HL-60 (cell line): ENCODE measurements around the gene SIGLEC12.

Experiments used
- DNase-seq, 2 experiments: peaks; one replicate each; pipeline ENCODE4 v3.0.0-alpha.2; 2010 to 2020; ENCODE audit warnings: low read depth in 1 of 2, low spot score in 1 of 2
- H3K27ac ChIP-seq: fragments of 250-450 bp; sonication (Bioruptor Pico); replicated peaks from 2 replicates; pipeline ENCODE4 v1.5.1; 2020; ENCODE audit warnings: mild to moderate bottlenecking, moderate library complexity
- H3K27me3 ChIP-seq: fragments of 250-450 bp; sonication (Bioruptor Pico); 2 replicates; pipeline ENCODE4 v1.5.1; 2021; ENCODE audit warnings: mild to moderate bottlenecking, moderate library complexity; ENCODE audit not compliant: insufficient read depth, poor library complexity, severe bottlenecking
- H3K4me3 ChIP-seq: replicated peaks from 2 replicates; pipeline ENCODE4 v1.5.1; 2011; ENCODE audit warnings: mild to moderate bottlenecking, control low read depth, low read length; ENCODE audit not compliant: insufficient read depth
- CTCF ChIP-seq: IDR thresholded peaks from one replicate; pipeline ENCODE4 v1.5.1; 2011; ENCODE audit warnings: low read length, control low read depth, inconsistent platforms; ENCODE audit not compliant: insufficient read depth
- GABPA ChIP-seq: IDR thresholded peaks from 2 replicates; pipeline ENCODE4 v1.6.1; 2012; ENCODE audit warnings: low read depth
- POLR2AphosphoS5 ChIP-seq: IDR thresholded peaks from 2 replicates; pipeline ENCODE4 v1.6.1; 2012; ENCODE audit warnings: low read depth
- SPI1 ChIP-seq: IDR thresholded peaks from 2 replicates; pipeline ENCODE4 v1.6.1; 2012; ENCODE audit warnings: low read depth, mild to moderate bottlenecking, borderline replicate concordance
- TF ChIP-seq, protein P1 (sequence below): IDR thresholded peaks from 2 replicates; pipeline ENCODE4 v1.6.1; 2012; ENCODE audit warnings: low read depth; ENCODE audit not compliant: insufficient replicate concordance

The SIGLEC12 gene

DNA sequence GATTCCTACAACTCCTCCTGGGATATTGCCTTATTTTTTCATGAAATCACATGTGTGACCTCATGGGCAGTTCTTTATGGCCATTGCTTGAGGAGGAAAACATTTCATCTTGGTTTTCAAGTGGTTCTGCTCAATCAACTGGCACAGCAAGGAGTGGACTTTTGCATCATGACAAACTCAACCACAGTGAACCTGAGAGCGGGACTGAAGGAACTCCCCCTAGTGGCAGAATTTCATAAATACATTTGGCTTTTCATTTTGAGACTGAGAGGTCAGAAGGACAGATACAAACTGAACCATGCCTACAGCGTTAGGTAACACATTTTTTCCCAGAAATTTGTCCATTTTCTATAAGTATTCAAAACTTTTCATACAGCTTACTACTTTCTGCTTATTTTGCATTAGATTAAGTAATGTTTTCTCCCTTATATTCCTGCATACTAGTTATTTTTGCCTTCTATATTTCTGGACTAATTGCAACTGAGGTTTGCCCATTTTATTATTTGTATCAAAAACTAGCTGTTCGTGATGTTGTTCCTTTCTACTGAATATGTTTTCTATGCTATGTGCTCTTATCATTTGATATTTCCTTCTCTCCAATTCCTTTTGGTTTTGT, 13.4 kb upstream of the SIGLEC12 start:
- peak; percentile 64 for TF ChIP-seq CTCF
- TF ChIP-seq, protein P1, sequence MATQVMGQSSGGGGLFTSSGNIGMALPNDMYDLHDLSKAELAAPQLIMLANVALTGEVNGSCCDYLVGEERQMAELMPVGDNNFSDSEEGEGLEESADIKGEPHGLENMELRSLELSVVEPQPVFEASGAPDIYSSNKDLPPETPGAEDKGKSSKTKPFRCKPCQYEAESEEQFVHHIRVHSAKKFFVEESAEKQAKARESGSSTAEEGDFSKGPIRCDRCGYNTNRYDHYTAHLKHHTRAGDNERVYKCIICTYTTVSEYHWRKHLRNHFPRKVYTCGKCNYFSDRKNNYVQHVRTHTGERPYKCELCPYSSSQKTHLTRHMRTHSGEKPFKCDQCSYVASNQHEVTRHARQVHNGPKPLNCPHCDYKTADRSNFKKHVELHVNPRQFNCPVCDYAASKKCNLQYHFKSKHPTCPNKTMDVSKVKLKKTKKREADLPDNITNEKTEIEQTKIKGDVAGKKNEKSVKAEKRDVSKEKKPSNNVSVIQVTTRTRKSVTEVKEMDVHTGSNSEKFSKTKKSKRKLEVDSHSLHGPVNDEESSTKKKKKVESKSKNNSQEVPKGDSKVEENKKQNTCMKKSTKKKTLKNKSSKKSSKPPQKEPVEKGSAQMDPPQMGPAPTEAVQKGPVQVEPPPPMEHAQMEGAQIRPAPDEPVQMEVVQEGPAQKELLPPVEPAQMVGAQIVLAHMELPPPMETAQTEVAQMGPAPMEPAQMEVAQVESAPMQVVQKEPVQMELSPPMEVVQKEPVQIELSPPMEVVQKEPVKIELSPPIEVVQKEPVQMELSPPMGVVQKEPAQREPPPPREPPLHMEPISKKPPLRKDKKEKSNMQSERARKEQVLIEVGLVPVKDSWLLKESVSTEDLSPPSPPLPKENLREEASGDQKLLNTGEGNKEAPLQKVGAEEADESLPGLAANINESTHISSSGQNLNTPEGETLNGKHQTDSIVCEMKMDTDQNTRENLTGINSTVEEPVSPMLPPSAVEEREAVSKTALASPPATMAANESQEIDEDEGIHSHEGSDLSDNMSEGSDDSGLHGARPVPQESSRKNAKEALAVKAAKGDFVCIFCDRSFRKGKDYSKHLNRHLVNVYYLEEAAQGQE = no peak
- Histone ChIP-seq H3K4me3 (no peak overlapping the region), H3K27ac (no peak overlapping the region), H3K27me3 (no peaks in the 10 kb centered on the region)
- DNase-seq = peak; percentile 56 to 70

DNA sequence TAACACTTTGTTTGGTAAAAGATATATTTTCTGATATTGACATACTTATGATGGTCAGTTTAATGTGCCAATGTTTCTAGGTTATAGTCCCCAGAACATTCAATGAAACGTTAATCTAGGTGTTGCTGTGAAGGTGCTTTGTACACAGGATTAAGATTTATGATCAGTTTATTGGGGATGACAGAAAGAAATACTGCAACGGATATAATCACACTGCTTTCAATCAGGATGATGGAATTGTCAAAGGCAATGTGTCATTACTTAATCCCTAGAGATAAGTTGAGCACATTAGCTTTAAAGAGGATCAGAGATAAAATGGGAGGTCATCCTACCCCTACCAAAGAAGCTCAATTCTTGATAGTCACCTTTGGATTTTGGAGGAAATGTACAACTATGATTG, 12.4 kb upstream of the SIGLEC12 start:
- H3K27ac ChIP-seq = no peak overlapping the region
- no peaks in the 10 kb centered on the region for H3K27me3 ChIP-seq
- H3K4me3 ChIP-seq = no peak overlapping the region
- TF ChIP-seq, protein P1 = no peak
- no peak for TF ChIP-seq CTCF
- TF ChIP-seq GABPA = no peak
- no peak for TF ChIP-seq POLR2AphosphoS5
- no peak for TF ChIP-seq SPI1
- DNase-seq = no peak

- no peaks in the 10 kb centered on the region for H3K27me3 ChIP-seq
- no peak overlapping the region for H3K4me3 ChIP-seq
- TF ChIP-seq SPI1 (no peak), POLR2AphosphoS5 (no peak), GABPA (no peak), CTCF (no peak)
- TF ChIP-seq, protein P1 = no peak
- no peak for DNase-seq
- no peak overlapping the region for H3K27ac ChIP-seq
Measured at GRCh38 chr19:51511353-51511752, 9.8 kb upstream of the SIGLEC12 start.
